Calu3 (cell line): Measurements from ENCODE around the gene ROS1. TPM values are rescaled to one million over a fixed set of nuclear protein-coding genes. Genes with fewer than 3 reads are reported as not detected.

Source experiments
- BruUV-seq: library from RNA; stranded (reverse); fragments of 400-500 nt; replicated peaks from 2 replicates; lab custom pipeline; 2021; lab: Mats Ljungman, UMichigan
- CTCF ChIA-PET: fragments of 300-600 bp; sonication (Branson Sonifier 250); formaldehyde crosslinking; loops from one replicate; lab custom pipeline; 2022; ENCODE audit warnings: antibody characterized with exemption; lab: Charles Lee
- DNase-seq: peaks from one replicate; pipeline ENCODE4 v3.0.0; 2022
- H3K27ac Mint-ChIP-seq: one replicate; pipeline ENCODE4 v1.8.0; 2022; ENCODE audit warnings: mixed read lengths; ENCODE audit not compliant: unreplicated experiment
- H3K27me3 Mint-ChIP-seq: one replicate; pipeline ENCODE4 v1.8.0; 2022; ENCODE audit warnings: mixed read lengths; ENCODE audit not compliant: unreplicated experiment
- H3K36me3 Mint-ChIP-seq: one replicate; pipeline ENCODE4 v1.8.0; 2022; ENCODE audit warnings: mild to moderate bottlenecking, moderate library complexity, mixed read lengths; ENCODE audit not compliant: insufficient read depth, unreplicated experiment
- H3K4me1 Mint-ChIP-seq: one replicate; pipeline ENCODE4 v1.8.0; 2022; ENCODE audit warnings: mild to moderate bottlenecking, low read depth, mixed read lengths; ENCODE audit not compliant: unreplicated experiment
- H3K4me3 Mint-ChIP-seq: one replicate; pipeline ENCODE4 v1.8.0; 2022; ENCODE audit warnings: mild to moderate bottlenecking, low read depth, moderate library complexity, mixed read lengths; ENCODE audit not compliant: unreplicated experiment
- H3K9me3 Mint-ChIP-seq: one replicate; pipeline ENCODE4 v1.8.0; 2022; ENCODE audit warnings: low read depth, mixed read lengths; ENCODE audit not compliant: unreplicated experiment
- intact Hi-C: fragments of 100-400 bp; cut with micrococcal nuclease; formaldehyde crosslinking; loops from one replicate; pipeline ENCODE4 v1.10.0; 2022; ENCODE audit not compliant: unreplicated experiment
- total RNA-seq: library from RNA; stranded (reverse); gene quantifications from 2 replicates; pipeline ENCODE4 v1.2.3, GENCODE V29; 2022
- TF ChIP-seq, protein P1 (sequence below): fragments of 200-600 bp; IDR thresholded peaks from one replicate; pipeline ENCODE4 v1.8.0; 2022; ENCODE audit warnings: antibody characterized with exemption; ENCODE audit not compliant: unreplicated experiment

Gene ROS1
- total RNA-seq, 1 experiment from 2014 or later, result 8.1 TPM

DNA sequence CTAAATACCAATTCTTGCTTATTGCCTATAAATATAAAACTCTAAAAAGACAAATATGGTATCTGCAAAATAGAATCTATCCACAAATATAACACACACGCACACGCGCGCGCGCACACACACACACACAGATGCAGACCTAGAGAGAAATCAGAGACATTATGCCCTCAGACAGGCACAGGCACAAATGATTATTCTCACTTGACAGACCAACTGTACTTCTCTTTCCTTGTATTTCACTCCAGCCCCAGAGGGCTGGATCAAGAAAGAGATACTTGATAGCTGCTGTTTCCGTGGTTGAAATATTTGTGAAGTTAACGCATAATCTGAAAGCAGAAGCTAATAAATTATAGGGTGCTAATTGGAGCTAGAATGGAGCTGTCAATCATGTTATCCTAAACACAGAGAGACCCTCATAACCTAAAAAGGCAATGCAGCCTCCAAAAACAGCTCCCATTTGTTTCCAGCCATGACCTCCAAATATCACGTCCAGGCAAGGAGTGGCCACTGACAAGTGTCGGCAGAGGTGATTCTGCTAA, 148.9 kb downstream of the ROS1 start:
- CTCF ChIA-PET, result no interaction called here
- Mint-ChIP-seq H3K36me3 (no peaks in the 10 kb centered on the region), H3K9me3 (no peaks in the 10 kb centered on the region), H3K27ac (no peak overlapping the region), H3K4me3 (no peak overlapping the region), H3K4me1 (no peaks in the 10 kb centered on the region), H3K27me3 (peaks cover 58% of the 10 kb centered on the region)
- TF ChIP-seq, protein P1, sequence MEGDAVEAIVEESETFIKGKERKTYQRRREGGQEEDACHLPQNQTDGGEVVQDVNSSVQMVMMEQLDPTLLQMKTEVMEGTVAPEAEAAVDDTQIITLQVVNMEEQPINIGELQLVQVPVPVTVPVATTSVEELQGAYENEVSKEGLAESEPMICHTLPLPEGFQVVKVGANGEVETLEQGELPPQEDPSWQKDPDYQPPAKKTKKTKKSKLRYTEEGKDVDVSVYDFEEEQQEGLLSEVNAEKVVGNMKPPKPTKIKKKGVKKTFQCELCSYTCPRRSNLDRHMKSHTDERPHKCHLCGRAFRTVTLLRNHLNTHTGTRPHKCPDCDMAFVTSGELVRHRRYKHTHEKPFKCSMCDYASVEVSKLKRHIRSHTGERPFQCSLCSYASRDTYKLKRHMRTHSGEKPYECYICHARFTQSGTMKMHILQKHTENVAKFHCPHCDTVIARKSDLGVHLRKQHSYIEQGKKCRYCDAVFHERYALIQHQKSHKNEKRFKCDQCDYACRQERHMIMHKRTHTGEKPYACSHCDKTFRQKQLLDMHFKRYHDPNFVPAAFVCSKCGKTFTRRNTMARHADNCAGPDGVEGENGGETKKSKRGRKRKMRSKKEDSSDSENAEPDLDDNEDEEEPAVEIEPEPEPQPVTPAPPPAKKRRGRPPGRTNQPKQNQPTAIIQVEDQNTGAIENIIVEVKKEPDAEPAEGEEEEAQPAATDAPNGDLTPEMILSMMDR, result no peak
- BruUV-seq, result no TSS peak
- intact Hi-C loops, result no loop called here
- no peak for DNase-seq

DNA sequence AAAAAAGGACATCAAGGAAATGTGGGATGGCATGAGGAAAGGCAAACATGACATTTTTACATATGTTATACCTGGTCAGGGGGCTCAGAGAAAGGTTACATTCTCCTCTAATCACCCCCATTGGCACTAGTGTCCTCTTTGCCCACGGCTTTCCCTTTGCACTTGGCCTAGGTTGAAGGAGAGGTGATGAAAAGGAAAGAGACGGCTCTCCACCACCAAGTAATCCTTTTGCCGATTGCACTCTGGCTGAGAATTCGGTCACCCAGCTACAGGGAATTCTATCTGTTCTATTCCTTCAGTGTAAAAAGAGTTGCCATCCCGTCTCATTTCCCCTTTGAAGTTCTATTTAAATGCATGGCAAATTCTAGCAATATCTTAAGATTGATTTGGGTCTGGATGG, 150.0 kb downstream of the ROS1 start:
- no peaks in the 10 kb centered on the region for H3K4me1 Mint-ChIP-seq
- H3K27ac Mint-ChIP-seq, result no peak overlapping the region
- no peaks in the 10 kb centered on the region for H3K36me3 Mint-ChIP-seq
- no peak overlapping the region for H3K4me3 Mint-ChIP-seq
- no peak for DNase-seq
- H3K9me3 Mint-ChIP-seq, result no peaks in the 10 kb centered on the region
- intact Hi-C loops, result no loop called here
- BruUV-seq, result no TSS peak
- CTCF ChIA-PET, result no interaction called here
- peaks cover 66% of the 10 kb centered on the region for H3K27me3 Mint-ChIP-seq
- TF ChIP-seq, protein P1, result no peak

DNA sequence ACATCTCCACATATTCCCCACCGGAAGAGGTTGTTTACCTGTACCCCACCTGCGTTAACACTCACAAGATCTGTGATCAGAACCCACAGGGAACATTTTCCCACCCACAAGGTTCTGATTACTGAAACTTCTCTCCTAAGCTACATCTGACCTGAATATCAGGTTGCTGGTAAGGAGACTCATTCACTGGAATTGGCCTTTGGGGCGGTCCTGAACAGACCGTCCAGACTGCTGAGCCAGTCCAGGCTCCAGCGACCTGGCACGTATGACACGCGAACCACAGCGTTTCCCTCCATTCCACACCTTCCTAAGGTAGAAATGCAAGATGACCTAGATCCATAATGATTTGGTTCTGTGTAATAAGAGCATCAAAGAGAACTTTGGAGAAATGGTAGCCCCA, 150.5 kb downstream of the ROS1 start:
- BruUV-seq, result no TSS peak
- TF ChIP-seq, protein P1, result no peak
- CTCF ChIA-PET, result no interaction called here
- H3K27ac Mint-ChIP-seq, result no peak overlapping the region
- H3K27me3 Mint-ChIP-seq, result peaks cover 69% of the 10 kb centered on the region
- no peaks in the 10 kb centered on the region for H3K36me3 Mint-ChIP-seq
- no peak for DNase-seq
- intact Hi-C loops, result no loop called here
- H3K4me1 Mint-ChIP-seq, result no peaks in the 10 kb centered on the region
- H3K4me3 Mint-ChIP-seq, result no peak overlapping the region
- H3K9me3 Mint-ChIP-seq, result no peaks in the 10 kb centered on the region

DNA sequence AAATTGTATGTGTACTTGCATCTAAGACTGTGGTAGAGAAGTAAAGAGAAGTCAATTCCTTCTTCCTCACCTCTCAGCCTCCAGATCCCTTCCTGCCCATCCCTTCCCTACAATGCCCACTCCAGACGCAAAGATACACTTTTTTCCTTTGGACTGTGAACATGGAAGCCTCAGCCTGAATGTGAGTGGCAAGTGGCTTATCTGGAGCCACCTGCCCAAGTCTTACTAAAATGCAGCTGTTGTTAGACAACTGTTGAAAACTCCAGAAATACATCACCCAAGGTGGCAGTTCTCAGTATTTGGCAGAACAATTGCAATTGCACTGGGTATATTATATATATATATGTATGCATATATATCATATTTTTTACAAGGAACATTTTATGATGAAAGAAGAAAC, 152.9 kb downstream of the ROS1 start:
- TF ChIP-seq, protein P1, result no peak
- Mint-ChIP-seq H3K4me1 (no peaks in the 10 kb centered on the region), H3K27me3 (peaks cover 80% of the 10 kb centered on the region), H3K9me3 (no peaks in the 10 kb centered on the region), H3K27ac (no peak overlapping the region), H3K36me3 (no peaks in the 10 kb centered on the region), H3K4me3 (no peak overlapping the region)
- CTCF ChIA-PET, result no interaction called here
- no TSS peak for BruUV-seq
- intact Hi-C loops, result no loop called here
- no peak for DNase-seq
